Pancreas (tissue), 10 donors: ENCODE results near the gene SRCIN1. TPM values are rescaled to one million over a fixed set of nuclear protein-coding genes. Genes with fewer than 3 reads are reported as not detected.

ENCODE experiments used
- ATAC-seq, 4 donors: fragments of 200-7000 bp; cut with Tn5 transposase; one replicate each; pipeline versions ENCODE4 v1.8.0 to v1.9.1; 2020; ENCODE audit warnings: mild to moderate bottlenecking in 4 of 4, moderate library complexity in 4 of 4
- DNase-seq, 6 donors: peaks; one replicate each; pipeline ENCODE4 v3.0.0-alpha.2; 2020
- FAIRE-seq: peaks from 2 replicates; lab custom pipeline; 2012; peaks lifted over from hg19 to GRCh38; lab: Jason Lieb, UNC
- H3K27ac ChIP-seq, 4 donors: fragments of 200-600 bp; sonication (generic); 1 replicate in 3 of 4; 2 replicates in 1 of 4; pipeline versions ENCODE4 v1.5.0 to v1.8.0; 2020
- H3K27me3 ChIP-seq, 4 donors: fragments of 200-600 bp; one replicate each; pipeline ENCODE4 v1.8.0; 2021
- H3K36me3 ChIP-seq, 3 donors: fragments of 200-600 bp; sonication (generic) in 1 of 3; one replicate each; pipeline versions ENCODE4 v1.5.0 to v1.8.0; 2020 to 2021
- H3K4me1 ChIP-seq, 3 donors: fragments of 200-600 bp; one replicate each; pipeline ENCODE4 v1.8.0; 2021
- H3K4me3 ChIP-seq, 4 donors: fragments of 200-600 bp; sonication (generic) in 2 of 4; one replicate each; pipeline versions ENCODE4 v1.5.0 to v1.8.0; 2020 to 2021
- H3K9me3 ChIP-seq, 4 donors: fragments of 200-600 bp; one replicate each; pipeline ENCODE4 v1.8.0; 2021
- WGBS, 2 donors: extraction: QIAGEN DNeasy Blood & Tissue Kit; methylation state at CpG; one replicate each; pipeline ENCODE4 v1.1.7; 2013; 5-methylcytosine and 5-hydroxymethylcytosine counted together
- intact Hi-C, 3 donors: fragments of 100-400 bp; cut with DNase I; formaldehyde crosslinking; loops; one replicate each; pipeline versions ENCODE4 v1.11.1 to v1.14.2; 2022
- polyA plus RNA-seq, 2 donors: library from polyadenylated mRNA; stranded (reverse); fragments of 200-250 nt; gene quantifications; one replicate each; pipeline ENCODE4 v1.2.3, GENCODE V29; 2013
- total RNA-seq, 6 donors: library from RNA; stranded (reverse); fragmentation: NEBNext Ultra II Directional in 4 of 6; extraction: Animal tissue kit (Norgen Biotek cat#: 25700) in 4 of 6; gene quantifications; one replicate each; pipeline versions ENCODE4 v1.2.1 to v1.2.4, GENCODE V29; 2021 to 2023
- TF ChIP-seq, protein P1 (sequence below), 4 donors: fragments of 200-600 bp; sonication (generic) in 3 of 4; IDR thresholded peaks; one replicate each; pipeline versions ENCODE4 v1.5.0 to v1.8.0; 2021; ENCODE audit warnings: antibody characterized with exemption in 4 of 4
- donor health status: healthy with polysubstance abuse.
- donor health status: DM: no; HTN: no; CAD: no; lungs with moderate emphysema.
- donor health status: DM: no; HTN: no; CAD: no.
- donor health status: control.
- donor health status: control.
- donor health status: Bipolar disorder and iron deficiency.
- donor health status: DM: yes; HTN: yes; CAD: no.
- donor health status: DM: no; HTN: no; CAD: no.
- donor health status: DM: no; HTN: no; CAD: no.
- donor health status: DM: yes; HTN: yes; CAD: no.

The SRCIN1 gene
- total and polyA plus RNA-seq, 8 donors: 5.8 to 30.3 (median 9.0) TPM

DNA sequence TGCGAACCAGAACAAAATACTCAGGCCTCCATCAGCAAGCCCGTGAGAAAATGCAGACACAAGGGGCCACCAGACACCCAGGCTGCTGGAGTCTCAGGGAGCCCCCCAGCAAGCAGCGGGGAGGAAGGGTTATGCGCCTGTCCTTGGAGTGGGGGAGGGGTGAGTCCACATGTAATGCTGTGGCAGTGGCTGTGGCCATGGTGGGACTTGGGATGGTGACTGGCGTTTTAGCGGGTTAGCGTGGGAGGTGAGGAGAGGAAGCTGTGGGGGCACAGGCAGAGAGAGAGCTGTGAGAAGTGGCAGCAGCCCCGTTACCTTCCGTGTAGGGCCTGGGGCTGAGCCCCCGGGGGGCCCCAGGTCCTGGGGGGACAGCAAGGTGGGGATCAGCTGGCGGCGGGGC lies 58.3 kb downstream of the SRCIN1 start:
- no peak for FAIRE-seq
- no peak for DNase-seq
- intact Hi-C loops: no loop called here
- no peaks in the 10 kb centered on the region for H3K36me3 ChIP-seq
- WGBS, 2 donors: 81 to 85% methylated on average over 12 of the region's 12 CpGs
- H3K27me3 ChIP-seq: no peaks in the 10 kb centered on the region
- no peak overlapping the region for H3K27ac ChIP-seq
- no peak for ATAC-seq
- no peak overlapping the region for H3K4me3 ChIP-seq
- H3K9me3 ChIP-seq: no peaks in the 10 kb centered on the region
- no peaks in the 10 kb centered on the region for H3K4me1 ChIP-seq
- TF ChIP-seq, protein P1, sequence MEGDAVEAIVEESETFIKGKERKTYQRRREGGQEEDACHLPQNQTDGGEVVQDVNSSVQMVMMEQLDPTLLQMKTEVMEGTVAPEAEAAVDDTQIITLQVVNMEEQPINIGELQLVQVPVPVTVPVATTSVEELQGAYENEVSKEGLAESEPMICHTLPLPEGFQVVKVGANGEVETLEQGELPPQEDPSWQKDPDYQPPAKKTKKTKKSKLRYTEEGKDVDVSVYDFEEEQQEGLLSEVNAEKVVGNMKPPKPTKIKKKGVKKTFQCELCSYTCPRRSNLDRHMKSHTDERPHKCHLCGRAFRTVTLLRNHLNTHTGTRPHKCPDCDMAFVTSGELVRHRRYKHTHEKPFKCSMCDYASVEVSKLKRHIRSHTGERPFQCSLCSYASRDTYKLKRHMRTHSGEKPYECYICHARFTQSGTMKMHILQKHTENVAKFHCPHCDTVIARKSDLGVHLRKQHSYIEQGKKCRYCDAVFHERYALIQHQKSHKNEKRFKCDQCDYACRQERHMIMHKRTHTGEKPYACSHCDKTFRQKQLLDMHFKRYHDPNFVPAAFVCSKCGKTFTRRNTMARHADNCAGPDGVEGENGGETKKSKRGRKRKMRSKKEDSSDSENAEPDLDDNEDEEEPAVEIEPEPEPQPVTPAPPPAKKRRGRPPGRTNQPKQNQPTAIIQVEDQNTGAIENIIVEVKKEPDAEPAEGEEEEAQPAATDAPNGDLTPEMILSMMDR (IDR thresholded peaks at IDR 0.05): no peak

DNA sequence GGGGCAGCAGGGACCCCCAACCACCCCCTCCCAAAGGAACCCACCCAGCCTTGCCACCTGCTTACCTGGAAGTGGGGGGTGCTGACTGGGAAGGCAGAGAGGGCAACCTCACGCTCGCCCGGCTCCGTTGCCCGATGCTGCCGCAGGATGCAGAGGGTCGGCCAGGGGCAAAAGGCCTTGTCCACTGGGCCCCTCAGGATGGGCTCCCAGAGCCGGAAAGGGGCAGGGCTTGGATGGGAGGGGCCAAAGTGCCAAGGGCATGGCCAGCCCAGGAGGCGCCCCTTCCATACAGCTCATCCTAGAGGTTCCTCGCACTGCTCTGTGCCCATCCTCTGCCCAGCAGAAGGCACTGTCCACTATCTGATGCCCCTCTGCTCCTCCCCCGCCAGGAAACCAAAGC lies 59.4 kb downstream of the SRCIN1 start:
- no peaks in the 10 kb centered on the region for H3K36me3 ChIP-seq
- H3K27me3 ChIP-seq: no peaks in the 10 kb centered on the region
- DNase-seq (no peak), FAIRE-seq (no peak), ATAC-seq (no peak)
- intact Hi-C loops: no loop called here
- no peaks in the 10 kb centered on the region for H3K4me1 ChIP-seq
- no peaks in the 10 kb centered on the region for H3K9me3 ChIP-seq
- H3K27ac ChIP-seq: no peak overlapping the region
- H3K4me3 ChIP-seq: no peak overlapping the region
- 85 to 93% methylated on average over 11 of the region's 11 CpGs for WGBS, 2 donors
- TF ChIP-seq, protein P1 (IDR thresholded peaks at IDR 0.05): no peak

DNA sequence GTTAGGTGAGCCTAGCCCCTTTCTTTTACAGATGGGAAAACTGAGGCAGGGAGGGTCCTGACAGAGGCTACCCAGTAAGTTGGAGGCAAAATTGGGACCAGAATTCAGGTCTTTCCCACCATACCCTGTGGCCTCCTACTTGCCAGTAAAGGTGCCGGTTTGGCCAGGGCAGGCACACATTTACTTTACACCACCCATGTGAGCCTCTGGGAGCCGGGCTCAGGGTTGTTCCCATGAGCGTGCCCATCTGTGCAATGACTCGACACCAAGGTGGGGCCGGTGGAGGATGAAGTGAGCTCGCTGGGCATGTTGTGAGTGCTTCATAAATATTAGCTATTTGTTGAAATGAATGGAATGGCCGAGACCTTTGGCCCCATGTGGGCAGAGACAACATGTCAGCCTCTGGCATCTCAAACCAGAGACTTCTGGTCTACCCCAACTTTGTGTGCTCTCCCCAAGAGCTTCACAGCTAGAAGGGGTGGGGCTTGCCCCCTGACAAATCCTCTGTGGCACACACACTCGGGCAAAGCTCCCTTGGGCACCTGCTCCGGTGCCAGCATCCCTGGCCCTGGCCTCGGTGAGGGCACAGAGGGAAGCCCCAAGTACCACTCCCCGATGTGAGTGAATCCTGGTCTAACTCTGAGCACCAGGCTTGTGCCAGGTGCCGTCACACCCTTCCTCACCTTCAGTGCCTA lies 60.1 kb downstream of the SRCIN1 start:
- no peak for FAIRE-seq
- ATAC-seq: no peak
- intact Hi-C loops: no loop called here
- DNase-seq: no peak
- no peak overlapping the region for H3K4me3 ChIP-seq
- H3K27me3 ChIP-seq: no peaks in the 10 kb centered on the region
- TF ChIP-seq, protein P1 (IDR thresholded peaks at IDR 0.05): no peak
- no peak overlapping the region for H3K27ac ChIP-seq
- no peaks in the 10 kb centered on the region for H3K4me1 ChIP-seq
- 82 to 83% methylated on average over 12 of the region's 12 CpGs for WGBS, 2 donors
- no peaks in the 10 kb centered on the region for H3K36me3 ChIP-seq
- no peaks in the 10 kb centered on the region for H3K9me3 ChIP-seq

DNA sequence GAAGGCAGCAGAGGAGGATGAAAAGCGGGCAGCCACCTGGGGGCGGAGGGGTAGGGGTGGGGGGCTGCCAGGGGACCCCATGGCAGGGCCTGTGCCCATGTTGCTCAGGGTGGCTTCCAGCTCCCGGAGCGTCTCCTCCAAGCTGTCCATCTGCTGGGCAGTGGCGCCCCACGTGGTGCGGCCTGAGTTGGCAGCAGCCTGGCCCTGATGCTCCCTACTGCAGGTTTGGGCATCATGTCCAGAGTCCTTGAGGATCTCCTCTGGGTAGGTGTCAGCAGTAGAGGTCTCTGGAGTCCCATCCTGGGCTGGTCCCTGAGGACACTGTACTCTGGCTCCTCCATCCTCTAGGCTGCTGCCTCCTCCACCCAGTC lies 60.9 kb downstream of the SRCIN1 start:
- no peaks in the 10 kb centered on the region for H3K27me3 ChIP-seq
- no peak for ATAC-seq
- no peak for FAIRE-seq
- no peak overlapping the region for H3K27ac ChIP-seq
- no peak for DNase-seq
- WGBS, 2 donors: 78 to 85% methylated on average over 5 to 7 of the region's 7 CpGs
- H3K4me1 ChIP-seq: no peaks in the 10 kb centered on the region
- H3K9me3 ChIP-seq: no peaks in the 10 kb centered on the region
- H3K4me3 ChIP-seq: no peak overlapping the region
- H3K36me3 ChIP-seq: no peaks in the 10 kb centered on the region
- intact Hi-C loops: no loop called here
- TF ChIP-seq, protein P1 (IDR thresholded peaks at IDR 0.05): no peak

DNA sequence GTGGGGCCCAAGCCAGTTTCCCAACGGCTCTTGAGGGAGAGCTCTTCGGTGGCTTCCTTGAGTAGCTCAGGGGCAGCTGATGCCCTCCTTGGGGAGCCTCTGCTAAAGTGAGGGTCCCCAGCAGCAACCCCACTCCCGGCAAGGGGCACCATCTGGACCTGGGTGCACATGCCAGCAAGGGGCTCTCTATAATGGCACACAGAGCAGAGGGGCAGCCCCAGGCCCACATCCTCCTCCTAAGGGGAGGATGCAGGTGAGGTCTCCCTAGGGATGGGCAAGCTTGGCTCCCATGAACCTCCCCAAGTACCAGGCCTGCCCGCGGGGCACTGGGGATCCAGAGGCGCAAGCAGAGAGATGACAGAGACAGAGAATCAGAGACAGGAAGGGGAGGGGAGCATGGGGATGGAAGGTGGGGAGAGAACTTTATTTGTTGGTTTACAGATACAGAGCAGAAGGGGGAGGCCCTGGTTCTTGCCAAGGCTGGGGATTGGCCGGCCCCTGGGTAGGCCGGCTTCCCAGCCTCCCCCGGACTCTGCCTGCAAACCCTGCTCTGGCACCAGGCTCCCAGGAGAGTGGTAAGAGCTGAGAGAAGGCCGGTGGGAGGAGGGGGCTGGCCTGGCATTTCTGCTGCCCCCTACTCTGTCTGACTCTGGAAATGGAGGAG lies 61.4 kb downstream of the SRCIN1 start:
- no peak for ATAC-seq
- Histone ChIP-seq H3K9me3 (no peaks in the 10 kb centered on the region), H3K4me3 (no peak overlapping the region), H3K4me1 (no peaks in the 10 kb centered on the region), H3K27me3 (no peaks in the 10 kb centered on the region), H3K27ac (no peak overlapping the region), H3K36me3 (no peaks in the 10 kb centered on the region)
- TF ChIP-seq, protein P1 (IDR thresholded peaks at IDR 0.05): no peak
- FAIRE-seq: no peak
- intact Hi-C loops: no loop called here
- 77 to 82% methylated on average over 10 of the region's 10 CpGs for WGBS, 2 donors
- no peak for DNase-seq
